SJCRH30 (cell line): ENCODE results near the gene PIP4K2A. TPM values are rescaled to one million over a fixed set of nuclear protein-coding genes. Genes with fewer than 3 reads are reported as not detected.
"Not testable (repeated sequence)": the region's sequence is repeated elsewhere in the genome, so short reads cannot be mapped to it uniquely, and the experiment has no call there.

Source experiments
- DNase-seq, 2 experiments: peaks; one replicate each; pipeline ENCODE4 v3.0.0-alpha.2; 2015 to 2020
- H3K27ac ChIP-seq: fragments of 250-450 bp; sonication (Bioruptor Pico); 2 replicates; pipeline ENCODE4 v1.5.1; 2020; ENCODE audit warnings: mild to moderate bottlenecking, moderate library complexity
- H3K27me3 ChIP-seq: fragments of 250-450 bp; sonication (Bioruptor Pico); 2 replicates; pipeline ENCODE4 v1.5.1; 2020; ENCODE audit warnings: mild to moderate bottlenecking, moderate library complexity
- H3K36me3 ChIP-seq: fragments of 250-450 bp; sonication (Bioruptor Pico); 2 replicates; pipeline ENCODE4 v1.5.1; 2020; ENCODE audit warnings: mild to moderate bottlenecking, moderate library complexity
- H3K4me1 ChIP-seq: fragments of 250-450 bp; sonication (Bioruptor Pico); 2 replicates; pipeline ENCODE4 v1.5.1; 2020; ENCODE audit warnings: mild to moderate bottlenecking, moderate library complexity
- H3K4me3 ChIP-seq: fragments of 250-450 bp; sonication (Bioruptor Pico); 2 replicates; pipeline ENCODE4 v1.5.1; 2020; ENCODE audit warnings: mild to moderate bottlenecking, moderate library complexity
- H3K9me3 ChIP-seq: fragments of 250-450 bp; sonication (Bioruptor Pico); replicated peaks from 2 replicates; pipeline ENCODE4 v1.5.1; 2020; ENCODE audit warnings: mild to moderate bottlenecking, moderate library complexity
- total RNA-seq: library from RNA; depleted of rRNA; stranded (reverse); fragments of >200 nt; shearing (Covaris generic); gene quantifications from 2 replicates; pipeline ENCODE4 v1.2.3, GENCODE V29; 2014

The PIP4K2A gene
- total RNA-seq, 1 experiment from 2014 or later, result 27.9 TPM

DNA sequence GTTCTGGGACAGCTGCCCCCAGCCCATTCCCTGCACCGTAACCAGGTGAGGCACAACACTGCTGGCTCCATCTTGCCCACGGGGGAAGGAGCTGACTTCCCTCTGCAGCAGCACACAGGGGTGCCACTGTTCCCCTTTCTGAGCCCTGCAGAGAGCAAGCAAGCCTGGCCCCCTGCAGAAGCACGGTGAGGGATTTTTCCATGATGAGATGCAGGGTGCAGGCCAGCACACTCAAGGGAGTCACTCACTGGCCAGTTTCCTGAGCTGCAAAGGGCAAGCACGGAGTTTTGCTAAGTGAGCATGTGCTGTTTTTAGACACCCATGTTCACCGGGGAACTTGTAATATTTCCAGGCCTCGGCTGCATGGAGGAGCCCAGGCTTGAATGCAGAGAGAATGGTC is 176.6 kb downstream of the PIP4K2A start:
- H3K27me3 ChIP-seq, result no peaks in the 10 kb centered on the region
- no peaks in the 10 kb centered on the region for H3K36me3 ChIP-seq
- H3K27ac ChIP-seq, result no peak overlapping the region
- no peak overlapping the region for H3K4me3 ChIP-seq
- H3K9me3 ChIP-seq, result no peaks in the 10 kb centered on the region
- no peak for DNase-seq
- no peaks in the 10 kb centered on the region for H3K4me1 ChIP-seq

DNA sequence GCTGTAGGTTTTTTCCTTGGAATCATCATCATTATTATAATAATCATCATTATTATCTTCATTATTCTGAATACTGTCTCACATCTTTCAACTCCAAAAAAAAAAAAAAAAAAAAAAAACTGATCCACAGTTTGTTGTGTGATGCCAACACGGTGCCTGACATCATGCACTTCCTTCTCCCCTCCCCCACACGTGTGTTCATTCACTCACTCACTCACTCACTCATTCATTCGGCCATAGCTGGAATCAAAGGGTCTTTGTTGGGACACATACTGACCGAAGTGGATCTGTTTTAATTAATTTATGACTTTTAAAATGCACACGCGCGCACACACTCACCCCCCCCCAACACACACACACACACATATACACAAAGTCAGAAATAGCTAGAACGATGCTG is 177.8 kb downstream of the PIP4K2A start:
- Histone ChIP-seq H3K9me3 (no peaks in the 10 kb centered on the region), H3K27me3 (no peaks in the 10 kb centered on the region), H3K27ac (no peak overlapping the region), H3K4me1 (no peaks in the 10 kb centered on the region), H3K4me3 (no peak overlapping the region), H3K36me3 (no peaks in the 10 kb centered on the region)
- DNase-seq, result no peak

DNA sequence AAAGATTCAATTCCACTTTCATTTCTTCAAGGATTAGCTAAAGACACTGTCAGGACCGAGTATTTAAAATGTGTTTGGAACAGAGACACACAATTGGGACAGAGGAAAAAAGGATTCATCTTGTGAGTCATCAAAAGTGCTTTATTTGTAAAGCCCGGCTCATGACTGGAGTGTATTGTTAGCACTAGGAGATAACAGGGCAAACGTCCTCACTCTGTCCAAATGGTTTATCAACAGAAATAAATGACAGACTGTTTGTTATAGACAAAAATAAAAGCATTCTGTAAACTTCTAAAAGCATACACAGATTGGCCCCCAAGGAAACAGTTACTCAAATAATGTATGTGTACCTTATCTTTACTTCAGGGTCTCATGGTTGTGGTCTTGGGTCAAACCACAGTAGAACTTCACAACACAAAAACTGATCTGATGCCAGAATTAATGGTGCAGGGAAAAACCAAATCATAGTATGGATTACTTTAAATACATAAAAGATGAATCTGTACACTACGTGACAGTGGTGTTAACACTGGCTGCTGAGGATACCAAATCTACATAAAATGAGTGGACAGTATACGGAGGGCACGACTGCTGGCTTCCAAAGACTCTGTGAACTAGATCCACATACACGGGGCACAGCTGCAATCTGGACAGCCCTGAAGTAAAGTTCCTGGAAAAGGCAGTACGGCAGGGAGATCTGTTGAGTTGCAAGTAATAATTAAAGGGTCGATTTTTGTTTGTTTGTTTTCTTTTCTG is 179.4 kb downstream of the PIP4K2A start:
- Histone ChIP-seq H3K36me3 (no peaks in the 10 kb centered on the region), H3K4me1 (no peaks in the 10 kb centered on the region), H3K9me3 (no peaks in the 10 kb centered on the region), H3K27me3 (no peaks in the 10 kb centered on the region), H3K4me3 (no peak overlapping the region), H3K27ac (no peak overlapping the region)
- DNase-seq, result no peak

DNA sequence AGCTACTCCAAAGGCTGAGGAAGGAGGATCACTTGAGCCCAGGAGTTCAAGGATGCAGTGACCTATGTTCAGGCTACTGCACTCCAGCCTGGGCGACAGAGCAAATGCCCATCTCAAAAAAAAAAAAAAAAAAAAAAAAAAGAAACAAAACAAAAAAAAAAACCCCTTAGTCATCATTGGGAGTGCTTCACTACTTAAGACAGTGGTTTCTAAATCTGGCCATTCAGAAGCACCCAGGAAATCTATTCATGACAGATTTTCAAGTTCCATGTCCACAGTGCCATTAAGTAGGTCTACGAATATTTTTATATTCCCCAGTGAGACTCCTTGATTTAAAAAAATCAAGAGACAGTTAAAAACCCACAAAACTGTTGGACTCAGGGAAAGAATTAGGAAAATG is 182.9 kb downstream of the PIP4K2A start:
- H3K27me3 ChIP-seq, result no peaks in the 10 kb centered on the region
- H3K36me3 ChIP-seq, result no peaks in the 10 kb centered on the region
- DNase-seq, result no peak
- H3K4me3 ChIP-seq, result no peak overlapping the region
- H3K4me1 ChIP-seq, result no peaks in the 10 kb centered on the region
- no peak overlapping the region for H3K27ac ChIP-seq
- no peaks in the 10 kb centered on the region for H3K9me3 ChIP-seq

DNA sequence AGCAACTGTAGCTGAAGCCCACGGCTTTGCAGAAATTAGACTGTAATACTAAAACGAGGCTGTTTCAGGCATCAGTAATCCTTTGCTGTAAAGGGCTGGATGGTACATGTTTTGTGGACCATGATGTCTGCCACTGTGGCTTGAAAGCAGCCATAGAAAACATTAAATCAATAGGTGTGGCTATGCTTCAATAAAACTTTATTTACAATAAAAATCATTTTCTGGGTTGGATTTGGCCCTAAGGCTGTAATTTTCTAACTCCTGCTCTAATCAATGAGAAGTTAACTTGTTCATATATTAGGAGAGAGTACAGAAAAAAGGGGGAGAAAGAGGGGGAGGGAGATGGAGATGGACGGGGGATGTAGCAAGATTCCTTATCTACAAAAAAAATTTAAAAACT is 183.4 kb downstream of the PIP4K2A start:
- H3K27ac ChIP-seq, result no peak overlapping the region
- H3K27me3 ChIP-seq, result no peaks in the 10 kb centered on the region
- no peaks in the 10 kb centered on the region for H3K36me3 ChIP-seq
- DNase-seq, result no peak
- no peak overlapping the region for H3K4me3 ChIP-seq
- H3K4me1 ChIP-seq, result no peaks in the 10 kb centered on the region
- H3K9me3 ChIP-seq, result no peaks in the 10 kb centered on the region

DNA sequence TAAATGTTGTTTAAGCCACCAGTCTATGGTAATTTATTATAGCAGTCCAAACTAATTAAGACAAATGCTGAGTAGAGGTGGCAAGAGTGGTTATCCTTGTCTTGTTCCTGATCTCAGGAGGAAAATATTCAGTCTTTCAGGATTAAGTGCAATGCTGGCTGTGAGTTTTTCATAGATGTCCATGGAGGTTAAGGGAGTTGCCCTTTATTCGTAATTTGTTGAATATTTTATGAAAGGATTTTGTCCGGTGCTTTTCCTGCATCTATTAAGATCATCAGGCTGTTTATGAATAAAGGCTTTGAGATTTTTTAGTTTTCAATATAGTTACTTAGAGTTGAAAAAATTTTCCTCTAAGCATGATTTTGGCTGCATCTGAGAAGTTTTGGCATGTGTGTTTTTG is 186.9 kb downstream of the PIP4K2A start:
- no peaks in the 10 kb centered on the region for H3K36me3 ChIP-seq
- H3K27me3 ChIP-seq, result no peaks in the 10 kb centered on the region
- no peak overlapping the region for H3K27ac ChIP-seq
- no peaks in the 10 kb centered on the region for H3K9me3 ChIP-seq
- no peaks in the 10 kb centered on the region for H3K4me1 ChIP-seq
- DNase-seq, result no peak
- H3K4me3 ChIP-seq, result no peak overlapping the region

DNA sequence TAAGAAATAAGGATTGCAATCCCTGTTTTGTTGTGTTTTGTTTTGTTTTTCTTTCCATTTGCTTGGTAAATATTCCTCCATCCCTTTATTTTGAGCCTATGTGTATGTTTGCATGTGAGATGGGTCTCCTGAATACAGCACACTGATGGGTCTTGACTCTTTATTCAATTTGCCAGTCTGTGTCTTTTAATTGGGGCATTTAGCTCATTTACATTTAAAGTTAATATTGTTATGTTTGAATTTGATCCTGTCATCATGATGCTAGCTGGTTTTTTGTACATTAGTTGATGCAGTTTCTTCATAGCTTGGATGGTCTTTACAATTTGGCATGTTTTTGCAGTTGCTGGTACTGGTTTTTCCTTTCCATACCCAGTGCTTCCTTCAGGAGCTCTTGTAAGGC is 190.0 kb downstream of the PIP4K2A start:
- H3K36me3 ChIP-seq, H3K27ac ChIP-seq, H3K4me3 ChIP-seq, DNase-seq, H3K27me3 ChIP-seq, H3K4me1 ChIP-seq, H3K9me3 ChIP-seq: not testable (repeated sequence)

DNA sequence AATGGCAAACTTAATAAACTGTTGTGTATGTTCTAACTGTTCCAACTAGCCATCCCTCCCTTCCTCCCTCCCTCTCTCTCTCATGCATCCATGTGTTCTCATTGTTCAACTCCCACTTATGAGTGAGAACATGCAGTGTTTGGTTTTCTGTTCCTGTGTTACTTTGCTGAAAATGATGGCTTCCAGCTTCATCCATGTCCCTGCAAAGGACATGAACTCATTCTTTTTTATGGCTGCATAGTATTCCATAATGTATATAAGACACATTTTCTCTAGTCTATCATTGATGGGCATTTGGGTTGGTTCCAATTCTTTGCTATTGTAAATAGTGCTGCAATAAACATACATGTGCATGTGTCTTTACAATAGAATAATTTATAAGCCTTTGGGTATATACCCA is 193.7 kb downstream of the PIP4K2A start:
- not testable (repeated sequence) for H3K36me3 ChIP-seq, H3K27ac ChIP-seq, H3K4me1 ChIP-seq, H3K9me3 ChIP-seq, H3K4me3 ChIP-seq, H3K27me3 ChIP-seq, DNase-seq

DNA sequence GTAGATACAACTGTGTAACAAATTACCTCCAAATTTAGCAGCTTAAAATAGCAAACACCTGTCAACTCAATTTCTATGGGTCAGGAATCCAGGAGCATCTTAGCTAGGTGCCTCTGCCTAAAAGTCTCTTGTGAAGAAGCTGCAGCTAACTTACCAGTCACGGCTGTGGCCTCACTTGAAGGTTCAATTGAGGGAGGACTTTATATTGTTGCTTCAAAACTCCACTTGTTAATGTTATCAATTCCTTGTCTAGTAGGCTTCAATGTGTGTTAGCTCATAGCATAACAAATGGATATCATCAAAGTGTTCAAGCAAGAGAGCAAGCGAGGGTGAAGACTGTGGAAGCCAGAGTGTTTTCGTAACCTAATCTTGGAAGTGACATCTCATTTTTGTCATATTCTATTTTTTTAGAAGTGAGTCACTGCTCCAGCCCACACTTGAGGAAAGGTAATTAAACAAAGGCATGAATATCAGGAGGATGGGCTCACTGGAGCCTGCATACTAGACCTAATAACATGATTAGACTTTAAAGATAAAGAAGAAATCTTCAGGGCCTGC is 196.1 kb downstream of the PIP4K2A start:
- Histone ChIP-seq H3K4me3 (no peak overlapping the region), H3K27me3 (no peaks in the 10 kb centered on the region), H3K4me1 (no peaks in the 10 kb centered on the region), H3K27ac (no peak overlapping the region), H3K9me3 (no peaks in the 10 kb centered on the region), H3K36me3 (no peaks in the 10 kb centered on the region)
- no peak for DNase-seq

DNA sequence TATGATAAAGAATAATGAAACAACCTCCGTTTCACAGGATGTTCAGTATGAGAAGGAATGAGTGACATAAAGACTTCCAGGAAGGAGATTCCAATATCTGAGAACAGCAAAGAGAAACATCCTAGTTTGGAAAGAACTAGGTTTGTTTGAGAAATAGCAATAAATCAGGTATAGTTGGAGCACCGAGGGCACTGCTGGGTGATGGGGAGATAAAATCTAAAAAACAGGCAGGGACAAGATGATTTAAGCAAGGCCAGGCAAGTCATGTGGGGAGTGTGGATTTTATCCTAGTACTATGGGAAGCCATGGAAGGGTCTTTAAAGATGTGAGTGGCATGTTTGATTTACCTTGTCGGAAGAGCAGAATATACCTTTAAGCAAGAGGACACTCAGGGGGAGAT is 199.4 kb downstream of the PIP4K2A start:
- H3K27ac ChIP-seq, result no peak overlapping the region
- no peaks in the 10 kb centered on the region; the same call in 1 of the 2 replicates for H3K9me3 ChIP-seq
- DNase-seq, result no peak
- no peaks in the 10 kb centered on the region for H3K4me1 ChIP-seq
- no peaks in the 10 kb centered on the region for H3K27me3 ChIP-seq
- no peaks in the 10 kb centered on the region for H3K36me3 ChIP-seq
- no peak overlapping the region for H3K4me3 ChIP-seq

DNA sequence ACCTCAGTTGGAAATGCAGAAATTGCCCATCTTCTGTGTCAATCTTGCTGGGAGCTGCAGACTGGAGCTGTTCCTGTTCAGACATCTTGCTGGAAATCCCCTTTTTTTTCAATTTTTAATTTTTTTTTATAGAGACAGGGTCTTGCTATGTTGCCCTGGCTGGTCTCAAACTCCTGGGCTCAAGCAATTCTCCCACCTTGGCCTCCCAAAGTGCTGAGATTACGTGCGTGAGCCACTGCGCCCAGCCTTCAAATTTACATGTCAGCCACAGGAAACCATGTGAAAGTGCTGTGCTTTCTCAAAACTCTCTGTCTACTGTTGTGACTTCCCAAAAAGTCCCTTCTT is 200.0 kb downstream of the PIP4K2A start:
- H3K4me3 ChIP-seq, H3K36me3 ChIP-seq, H3K4me1 ChIP-seq, DNase-seq, H3K27ac ChIP-seq, H3K9me3 ChIP-seq, H3K27me3 ChIP-seq: not testable (repeated sequence)

DNA sequence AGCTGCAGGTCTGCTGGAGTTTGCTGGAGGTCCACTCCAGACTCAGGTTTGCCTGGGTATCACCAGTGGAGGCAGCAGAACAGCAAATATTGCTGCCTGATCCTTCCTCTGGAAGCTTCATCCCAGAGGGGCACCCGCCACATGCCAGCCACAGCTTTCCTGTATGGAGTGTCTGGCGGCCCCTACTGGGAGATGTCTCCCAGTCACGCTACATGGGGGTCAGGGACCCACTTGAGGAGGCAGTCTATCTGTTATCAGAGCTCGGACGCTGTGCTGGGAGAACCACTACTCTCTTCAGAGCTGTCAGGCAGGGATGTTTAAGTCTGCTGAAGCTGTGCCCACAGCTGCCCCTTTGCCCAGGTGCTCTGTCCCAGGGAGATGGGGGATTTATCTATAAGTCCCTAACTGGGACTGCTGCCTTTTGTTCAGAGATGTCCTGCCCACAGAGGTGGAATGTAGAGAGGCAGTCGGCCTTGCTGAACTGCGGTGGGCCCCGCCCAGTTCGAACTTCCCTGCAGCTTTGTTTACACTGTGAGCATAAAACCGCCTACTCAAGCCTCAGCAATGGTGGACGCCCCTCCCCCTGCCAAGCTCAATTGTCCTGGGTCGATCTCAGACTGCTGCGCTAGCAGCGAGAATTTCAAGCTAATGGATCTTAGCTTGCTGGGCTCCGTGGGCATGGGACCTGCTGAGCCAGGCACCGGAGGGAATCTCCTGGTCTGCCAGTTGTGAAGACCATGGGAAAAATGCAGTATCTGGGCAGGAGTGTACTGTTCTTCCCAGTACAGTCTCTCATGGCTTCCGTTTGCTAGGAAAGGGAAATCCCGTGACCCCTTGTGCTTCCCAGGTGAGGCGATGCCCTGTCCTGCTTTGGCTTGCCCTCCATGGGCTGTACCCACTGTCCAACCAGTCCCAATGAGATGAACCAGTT is 200.6 kb downstream of the PIP4K2A start:
- H3K36me3 ChIP-seq, H3K27me3 ChIP-seq, H3K4me1 ChIP-seq, H3K27ac ChIP-seq, H3K9me3 ChIP-seq: not testable (repeated sequence)
- peak overlapping the region; percentile 39 for H3K4me3 ChIP-seq
- peak; percentile 51 to 58 for DNase-seq

DNA sequence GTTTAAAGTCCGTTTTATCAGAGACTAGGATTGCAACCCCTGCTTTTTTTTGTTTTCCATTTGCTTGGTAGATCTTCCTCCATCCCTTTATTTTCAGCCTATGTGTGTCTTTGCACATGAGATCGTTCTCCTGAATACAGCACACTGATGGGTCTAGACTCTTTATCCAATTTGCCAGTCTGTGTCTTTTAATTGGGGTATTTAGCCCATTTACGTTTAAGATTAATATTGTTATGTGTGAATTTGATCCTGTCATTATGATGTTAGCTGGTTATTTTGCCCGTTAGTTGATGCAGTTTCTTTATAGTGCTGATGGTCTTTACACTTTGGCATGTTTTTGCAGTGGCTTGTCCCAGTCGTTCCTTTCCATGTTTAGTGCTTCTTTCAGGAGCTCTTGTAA is 202.4 kb downstream of the PIP4K2A start:
- not testable (repeated sequence) for DNase-seq, H3K36me3 ChIP-seq, H3K27me3 ChIP-seq, H3K27ac ChIP-seq, H3K4me3 ChIP-seq, H3K4me1 ChIP-seq
- H3K9me3 ChIP-seq, result peaks cover 11% of the 10 kb centered on the region

DNA sequence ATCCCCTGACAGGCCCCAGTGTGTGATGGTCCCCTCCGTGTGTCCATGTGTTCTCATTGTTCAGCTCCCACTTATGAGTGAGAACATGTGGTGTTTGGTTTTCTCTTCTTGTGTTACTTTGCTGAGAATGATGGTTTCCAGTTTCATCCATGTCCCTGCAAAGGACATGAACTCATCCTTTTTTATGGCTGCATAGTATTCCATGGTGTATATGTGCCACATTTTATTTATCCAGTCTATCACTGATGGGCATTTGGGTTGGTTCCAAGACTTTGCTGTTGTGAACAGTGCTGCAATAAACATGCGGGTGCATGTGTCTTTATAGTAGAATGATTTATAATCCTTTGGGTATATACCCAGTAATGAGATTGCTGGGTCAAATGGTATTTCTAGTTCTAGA is 206.2 kb downstream of the PIP4K2A start:
- H3K9me3 ChIP-seq, result peaks cover 11% of the 10 kb centered on the region
- not testable (repeated sequence) for DNase-seq, H3K4me1 ChIP-seq, H3K27me3 ChIP-seq, H3K4me3 ChIP-seq, H3K27ac ChIP-seq, H3K36me3 ChIP-seq

DNA sequence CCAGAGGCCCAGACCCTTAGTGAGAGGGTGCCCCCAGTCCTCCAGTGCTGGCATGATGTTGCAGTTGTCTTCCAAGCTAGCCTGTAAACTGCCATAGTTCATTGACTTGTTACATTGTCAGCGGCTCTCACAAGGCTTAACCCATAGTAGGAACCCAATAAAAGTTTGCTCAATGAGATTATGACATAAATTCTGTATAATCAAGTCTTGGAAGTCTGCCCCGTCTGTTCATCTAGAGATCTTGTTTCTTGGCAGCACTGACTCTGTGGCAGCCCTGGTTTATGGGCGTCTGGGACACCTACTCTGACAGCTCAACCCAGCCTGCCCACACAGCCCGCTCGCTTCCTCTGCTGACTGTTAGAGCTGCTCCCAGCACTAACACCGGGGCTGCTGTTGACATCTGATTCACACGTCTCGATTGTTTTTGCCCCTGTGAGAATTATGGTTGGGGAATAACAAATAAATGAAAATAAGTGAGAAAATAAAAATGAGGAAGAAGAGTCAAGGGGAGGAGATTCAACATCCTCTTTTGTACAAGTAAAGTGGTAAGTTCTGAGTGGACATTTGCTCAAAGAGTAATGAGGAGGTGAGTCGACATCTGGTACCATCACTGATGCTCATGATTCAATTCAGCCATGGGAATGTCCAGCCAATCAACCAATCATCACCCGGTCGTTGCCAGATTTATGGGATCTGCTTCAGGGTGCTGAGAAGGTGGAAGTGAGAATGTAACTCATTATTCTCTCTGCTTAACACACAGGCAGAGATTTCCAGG is 208.3 kb downstream of the PIP4K2A start:
- Histone ChIP-seq H3K9me3 (peaks cover 11% of the 10 kb centered on the region; the same call in 1 of the 2 replicates), H3K4me3 (no peak overlapping the region), H3K4me1 (no peaks in the 10 kb centered on the region), H3K27ac (no peak overlapping the region), H3K27me3 (no peaks in the 10 kb centered on the region), H3K36me3 (no peaks in the 10 kb centered on the region)
- DNase-seq, result no peak
